ENCODE data around the gene SORCS2.

GRCh38 chr4:7498446-7499200 lies 306.3 kb downstream of the SORCS2 start:
- TF ChIP-seq CTCF (IDR thresholded peaks at IDR 0.05) (no peak), POLR2A (IDR thresholded peaks at IDR 0.05) (no peak)

All from right lobe of liver (tissue), 4 donors.